CD14-positive monocyte (primary cell): ENCODE data around the gene SLC25A46. TPM values are rescaled to one million over a fixed set of nuclear protein-coding genes. Genes with fewer than 3 reads are reported as not detected.

Experiments
- DNase-seq, 3 donors: peaks; one replicate each; pipeline ENCODE4 v3.0.0-alpha.2; 2011 to 2022
- H2AFZ ChIP-seq: 2 replicates; pipeline ENCODE4 v1.6.0; 2012; ENCODE audit warnings: mild to moderate bottlenecking, low read depth, low read length, inconsistent platforms; ENCODE audit not compliant: insufficient read depth, poor library complexity, severe bottlenecking
- H3K27ac ChIP-seq, 2 donors: 1 replicate in 1 of 2; 2 replicates in 1 of 2; pipeline ENCODE4 v1.5.1; 2012 to 2013; ENCODE audit warnings: low read length in 2 of 2, control low read depth in 1 of 2, inconsistent platforms in 1 of 2, low read depth in 1 of 2, mild to moderate bottlenecking in 1 of 2
- H3K27me3 ChIP-seq, 2 donors: one replicate each; pipeline versions ENCODE4 v1.6.0 to v1.6.1; 2011 to 2013; ENCODE audit warnings: low read length in 2 of 2; ENCODE audit not compliant: control insufficient read depth in 2 of 2, insufficient read depth in 2 of 2
- H3K36me3 ChIP-seq, 2 donors: replicated peaks in 1 of 2; 1 replicate in 1 of 2; 2 replicates in 1 of 2; pipeline versions ENCODE4 v1.5.1 to v1.6.1; 2012 to 2013; ENCODE audit warnings: low read length in 2 of 2, control low read depth in 1 of 2, inconsistent platforms in 1 of 2, mild to moderate bottlenecking in 1 of 2; ENCODE audit not compliant: insufficient read depth in 2 of 2, control insufficient read depth in 1 of 2
- H3K4me1 ChIP-seq, 2 donors: 1 replicate in 1 of 2; 2 replicates in 1 of 2; pipeline versions ENCODE4 v1.5.1 to v1.6.1; 2012 to 2013; ENCODE audit warnings: low read length in 2 of 2, control low read depth in 1 of 2, inconsistent platforms in 1 of 2, mild to moderate bottlenecking in 1 of 2, moderate library complexity in 1 of 2; ENCODE audit not compliant: insufficient read depth in 2 of 2, control insufficient read depth in 1 of 2
- H3K4me2 ChIP-seq: replicated peaks from 2 replicates; pipeline ENCODE3; 2012; ENCODE audit warnings: low read length, moderate library complexity, mild to moderate bottlenecking; ENCODE audit not compliant: poor library complexity, severe bottlenecking; ENCODE audit errors: extremely low read depth
- H3K4me3 ChIP-seq, 3 experiments: fragments of 200-600 bp in 1 of 3; sonication (generic) in 1 of 3; replicated peaks in 1 of 3; 1 replicate in 2 of 3; 2 replicates in 1 of 3; pipeline ENCODE4 v1.5.1; 2011 to 2013; ENCODE audit warnings: low read length in 3 of 3, mild to moderate bottlenecking in 3 of 3, control low read depth in 2 of 3, low read depth in 2 of 3, inconsistent platforms in 1 of 3, moderate library complexity in 1 of 3
- H3K79me2 ChIP-seq: 2 replicates; pipeline ENCODE4 v1.6.0; 2012; ENCODE audit warnings: mild to moderate bottlenecking, control low read depth, inconsistent platforms, low read length, moderate library complexity; ENCODE audit not compliant: insufficient read depth
- H3K9ac ChIP-seq: 2 replicates; pipeline ENCODE4 v1.6.0; 2017; ENCODE audit warnings: low read length, mild to moderate bottlenecking; ENCODE audit not compliant: insufficient read depth, poor library complexity, severe bottlenecking
- H3K9me3 ChIP-seq, 2 donors: replicated peaks in 1 of 2; 1 replicate in 1 of 2; 2 replicates in 1 of 2; pipeline versions ENCODE4 v1.5.1 to v1.6.1; 2012 to 2013; ENCODE audit warnings: low read length in 2 of 2, control low read depth in 1 of 2; ENCODE audit not compliant: control insufficient read depth in 1 of 2, insufficient read depth in 1 of 2
- H4K20me1 ChIP-seq: 2 replicates; pipeline ENCODE4 v1.6.0; 2012; ENCODE audit warnings: mild to moderate bottlenecking, low read length, control low read depth, moderate library complexity; ENCODE audit not compliant: insufficient read depth
- H3K27ac Mint-ChIP-seq, 7 donors: one replicate each; pipeline ENCODE4 v1.8.0; 2020; ENCODE audit warnings: mild to moderate bottlenecking in 7 of 7, mixed read lengths in 7 of 7, moderate library complexity in 6 of 7, inconsistent platforms in 2 of 7
- H3K27me3 Mint-ChIP-seq, 3 donors: one replicate each; pipeline ENCODE4 v1.8.0; 2021 to 2022; ENCODE audit warnings: low read depth in 3 of 3, mild to moderate bottlenecking in 3 of 3, mixed read lengths in 3 of 3, moderate library complexity in 3 of 3, inconsistent platforms in 1 of 3
- H3K36me3 Mint-ChIP-seq, 2 donors: one replicate each; pipeline ENCODE4 v1.8.0; 2020; ENCODE audit warnings: mixed read lengths in 2 of 2, inconsistent platforms in 1 of 2, mild to moderate bottlenecking in 1 of 2
- H3K4me1 Mint-ChIP-seq: one replicate; pipeline ENCODE4 v1.8.0; 2020; ENCODE audit warnings: mild to moderate bottlenecking, mixed read lengths
- H3K4me3 Mint-ChIP-seq, 2 donors: one replicate each; pipeline ENCODE4 v1.8.0; 2020; ENCODE audit warnings: mild to moderate bottlenecking in 2 of 2, mixed read lengths in 2 of 2, moderate library complexity in 1 of 2
- H3K9me3 Mint-ChIP-seq, 7 donors: one replicate each; pipeline ENCODE4 v1.8.0; 2020 to 2022; ENCODE audit warnings: mixed read lengths in 7 of 7, mild to moderate bottlenecking in 6 of 7, moderate library complexity in 6 of 7, inconsistent platforms in 2 of 7
- WGBS: methylation state at CpG from one replicate; pipeline ENCODE4 v1.1.5; 2013; ENCODE audit warnings: missing lambda C conversion rate; ENCODE audit not compliant: insufficient coverage; 5-methylcytosine and 5-hydroxymethylcytosine counted together
- intact Hi-C, 2 donors: fragments of 100-400 bp; cut with micrococcal nuclease; formaldehyde crosslinking; loops; one replicate each; pipeline versions ENCODE4 v1.15.0 to v1.15.1; 2023
- polyA plus RNA-seq, 3 donors: library from polyadenylated mRNA; depleted of rRNA in 1 of 3; unstranded in 2 of 3; stranded (reverse) in 1 of 3; fragments of 300-500 nt in 2 of 3; fragments of >200 nt in 1 of 3; fragmentation: Illumina TruSeq in 2 of 3; gene quantifications; 1 replicate in 2 of 3; 2 replicates in 1 of 3; pipeline ENCODE4 v1.2.3, GENCODE V29; 2012 to 2021
- TF ChIP-seq, protein P1 (sequence below): fragments of 200-600 bp; IDR thresholded peaks from one replicate; pipeline ENCODE4 v1.8.0; 2022; ENCODE audit warnings: antibody characterized with exemption, mild to moderate bottlenecking

SLC25A46 gene
- polyA plus RNA-seq, 3 donors = 20.1 to 32.2 (median 29.7) TPM

DNA sequence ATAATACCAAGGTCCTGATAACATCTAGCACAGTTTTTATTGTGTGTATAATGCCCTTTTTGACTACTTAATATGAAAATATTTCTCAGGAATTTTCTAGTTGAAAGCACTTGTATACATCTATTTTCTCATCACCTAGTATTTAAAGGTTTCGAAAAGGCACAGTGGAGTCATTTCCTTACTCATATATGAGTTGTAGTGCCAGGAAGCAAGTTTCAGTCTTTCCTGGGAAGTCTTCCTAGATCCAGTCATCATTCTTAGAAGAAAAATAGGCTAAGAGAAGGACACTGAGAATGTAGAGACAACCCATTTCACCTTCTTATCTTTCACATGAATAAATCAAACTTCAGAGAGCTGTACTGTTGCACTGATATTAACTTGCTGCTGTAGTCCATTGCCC is 70.2 kb downstream of the SLC25A46 start:
- Histone ChIP-seq H4K20me1 (no peaks in the 10 kb centered on the region), H3K9ac (no peak overlapping the region), H3K27me3 (no peaks in the 10 kb centered on the region), H3K4me2 (no peak overlapping the region), H3K79me2 (no peaks in the 10 kb centered on the region), H2AFZ (no peak overlapping the region), H3K4me1 (no peaks in the 10 kb centered on the region), H3K36me3 (no peaks in the 10 kb centered on the region), H3K27ac (no peak overlapping the region), H3K9me3 (peaks cover 8 to 9% of the 10 kb centered on the region in 2 donors), H3K4me3 (no peak overlapping the region)
- peaks cover 0 to 2% (median 0%) of the 10 kb centered on the region in 3 donors for H3K27me3 Mint-ChIP-seq
- no peak overlapping the region for H3K27ac Mint-ChIP-seq
- DNase-seq = no peak
- intact Hi-C loops = no loop called here
- TF ChIP-seq, protein P1, sequence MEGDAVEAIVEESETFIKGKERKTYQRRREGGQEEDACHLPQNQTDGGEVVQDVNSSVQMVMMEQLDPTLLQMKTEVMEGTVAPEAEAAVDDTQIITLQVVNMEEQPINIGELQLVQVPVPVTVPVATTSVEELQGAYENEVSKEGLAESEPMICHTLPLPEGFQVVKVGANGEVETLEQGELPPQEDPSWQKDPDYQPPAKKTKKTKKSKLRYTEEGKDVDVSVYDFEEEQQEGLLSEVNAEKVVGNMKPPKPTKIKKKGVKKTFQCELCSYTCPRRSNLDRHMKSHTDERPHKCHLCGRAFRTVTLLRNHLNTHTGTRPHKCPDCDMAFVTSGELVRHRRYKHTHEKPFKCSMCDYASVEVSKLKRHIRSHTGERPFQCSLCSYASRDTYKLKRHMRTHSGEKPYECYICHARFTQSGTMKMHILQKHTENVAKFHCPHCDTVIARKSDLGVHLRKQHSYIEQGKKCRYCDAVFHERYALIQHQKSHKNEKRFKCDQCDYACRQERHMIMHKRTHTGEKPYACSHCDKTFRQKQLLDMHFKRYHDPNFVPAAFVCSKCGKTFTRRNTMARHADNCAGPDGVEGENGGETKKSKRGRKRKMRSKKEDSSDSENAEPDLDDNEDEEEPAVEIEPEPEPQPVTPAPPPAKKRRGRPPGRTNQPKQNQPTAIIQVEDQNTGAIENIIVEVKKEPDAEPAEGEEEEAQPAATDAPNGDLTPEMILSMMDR = no peak
- H3K4me3 Mint-ChIP-seq = no peak overlapping the region
- no peaks in the 10 kb centered on the region for H3K36me3 Mint-ChIP-seq
- H3K9me3 Mint-ChIP-seq = peaks cover 3 to 8% (median 5%) of the 10 kb centered on the region in 7 donors
- no peaks in the 10 kb centered on the region for H3K4me1 Mint-ChIP-seq
- no CpG with 5 or more reads among the region's 1 CpG for WGBS

Other genes with a start within 250 kb of the SLC25A46 start
- 1 to 10 TPM in 1 of 3 donors, under 1 TPM in 2; 0.04 to 1.4 (median 0.59) TPM for gene TMEM232, start 12.3 kb upstream of the SLC25A46 start, polyA plus RNA-seq